Astrocyte (in vitro differentiated cells and primary cell): ENCODE results near the gene MIOX.

Source experiments
- EZH2 ChIP-seq: IDR thresholded peaks from 2 replicates; pipeline ENCODE4 v1.6.1; 2012; ENCODE audit warnings: mild to moderate bottlenecking, low read length, inconsistent platforms; ENCODE audit not compliant: insufficient read depth
- TF ChIP-seq, protein P1 (sequence below): IDR thresholded peaks from 2 replicates; pipeline ENCODE4 v1.5.1; 2011; ENCODE audit warnings: low read depth, mild to moderate bottlenecking, inconsistent platforms, low read length, moderate library complexity; ENCODE audit not compliant: insufficient read depth

- TF ChIP-seq, protein P1, sequence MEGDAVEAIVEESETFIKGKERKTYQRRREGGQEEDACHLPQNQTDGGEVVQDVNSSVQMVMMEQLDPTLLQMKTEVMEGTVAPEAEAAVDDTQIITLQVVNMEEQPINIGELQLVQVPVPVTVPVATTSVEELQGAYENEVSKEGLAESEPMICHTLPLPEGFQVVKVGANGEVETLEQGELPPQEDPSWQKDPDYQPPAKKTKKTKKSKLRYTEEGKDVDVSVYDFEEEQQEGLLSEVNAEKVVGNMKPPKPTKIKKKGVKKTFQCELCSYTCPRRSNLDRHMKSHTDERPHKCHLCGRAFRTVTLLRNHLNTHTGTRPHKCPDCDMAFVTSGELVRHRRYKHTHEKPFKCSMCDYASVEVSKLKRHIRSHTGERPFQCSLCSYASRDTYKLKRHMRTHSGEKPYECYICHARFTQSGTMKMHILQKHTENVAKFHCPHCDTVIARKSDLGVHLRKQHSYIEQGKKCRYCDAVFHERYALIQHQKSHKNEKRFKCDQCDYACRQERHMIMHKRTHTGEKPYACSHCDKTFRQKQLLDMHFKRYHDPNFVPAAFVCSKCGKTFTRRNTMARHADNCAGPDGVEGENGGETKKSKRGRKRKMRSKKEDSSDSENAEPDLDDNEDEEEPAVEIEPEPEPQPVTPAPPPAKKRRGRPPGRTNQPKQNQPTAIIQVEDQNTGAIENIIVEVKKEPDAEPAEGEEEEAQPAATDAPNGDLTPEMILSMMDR: no peak
- no peak for TF ChIP-seq EZH2
Observed at GRCh38 chr22:50535113-50535512, 48.5 kb downstream of the MIOX start.
